IMR-90 (cell line): ENCODE measurements around the gene FBN1. TPM values are rescaled to one million over a fixed set of nuclear protein-coding genes. Genes with fewer than 3 reads are reported as not detected.

Source experiments
- ATAC-seq: fragments of 200-7000 bp; cut with Tn5 transposase; 2 replicates; pipeline ENCODE4 v1.9.1; 2020; ENCODE audit warnings: low read depth, mild to moderate bottlenecking, moderate library complexity
- BruUV-seq: library from RNA; stranded (reverse); fragments of 400-500 nt; replicated peaks from 2 replicates; lab custom pipeline; 2021; lab: Mats Ljungman, UMichigan
- CTCF ChIA-PET: fragments of 300-600 bp; formaldehyde crosslinking; extraction: SDS; loops from one replicate; lab custom pipeline; 2021; ENCODE audit warnings: antibody characterized with exemption; lab: Yijun Ruan, JAX
- POLR2A ChIA-PET: fragments of 300-600 bp; sonication (Branson Sonifier 250); formaldehyde crosslinking; loops from one replicate; lab custom pipeline; 2022; ENCODE audit warnings: antibody characterized with exemption; ENCODE audit not compliant: unreplicated experiment; lab: Charles Lee
- DNase-seq: peaks from one replicate; pipeline ENCODE4 v3.0.0; 2013
- H2AFZ ChIP-seq: replicated peaks from 2 replicates; pipeline ENCODE3; 2013; ENCODE audit warnings: low read length, mild to moderate bottlenecking; ENCODE audit not compliant: poor library complexity
- H2AK5ac ChIP-seq: 2 replicates; pipeline ENCODE4 v1.6.1; 2013; ENCODE audit warnings: low read depth, low read length, inconsistent platforms
- H2AK9ac ChIP-seq: replicated peaks from 2 replicates; pipeline ENCODE3; 2013; ENCODE audit warnings: mild to moderate bottlenecking, low read depth, low read length, moderate library complexity; ENCODE audit not compliant: poor library complexity
- H2BK120ac ChIP-seq: 2 replicates; pipeline ENCODE4 v1.6.1; 2013; ENCODE audit warnings: low read depth, low read length, inconsistent platforms
- H2BK15ac ChIP-seq: 3 replicates; pipeline ENCODE4 v1.6.1; 2013; ENCODE audit warnings: low read depth, low read length, inconsistent platforms
- H2BK20ac ChIP-seq: 2 replicates; pipeline ENCODE4 v1.6.1; 2013; ENCODE audit warnings: low read depth, mild to moderate bottlenecking, inconsistent platforms, low read length, moderate library complexity
- H2BK5ac ChIP-seq: 2 replicates; pipeline ENCODE4 v1.6.1; 2013; ENCODE audit warnings: mild to moderate bottlenecking, low read depth, low read length, inconsistent platforms; ENCODE audit not compliant: poor library complexity, severe bottlenecking
- H3K14ac ChIP-seq: replicated peaks from 2 replicates; pipeline ENCODE4 v1.6.1; 2013; ENCODE audit warnings: low read depth, low read length, inconsistent platforms
- H3K18ac ChIP-seq: 2 replicates; pipeline ENCODE4 v1.6.1; 2013; ENCODE audit warnings: low read depth, low read length, control low read depth
- H3K23ac ChIP-seq: 2 replicates; pipeline ENCODE4 v1.6.1; 2013; ENCODE audit warnings: low read depth, low read length, inconsistent platforms
- H3K27ac ChIP-seq: 2 replicates; pipeline ENCODE4 v1.5.1; 2013; ENCODE audit warnings: mild to moderate bottlenecking, control low read depth, low read length; ENCODE audit not compliant: insufficient read depth
- H3K27me3 ChIP-seq: 2 replicates; pipeline ENCODE4 v1.6.1; 2013; ENCODE audit warnings: low read length; ENCODE audit not compliant: control insufficient read depth, insufficient read depth
- H3K36me3 ChIP-seq: 2 replicates; pipeline ENCODE4 v1.6.1; 2013; ENCODE audit warnings: low read length, mixed read lengths; ENCODE audit not compliant: control insufficient read depth, insufficient read depth
- H3K4ac ChIP-seq: 2 replicates; pipeline ENCODE4 v1.6.1; 2013; ENCODE audit warnings: low read depth, low read length, inconsistent platforms
- H3K4me1 ChIP-seq: 2 replicates; pipeline ENCODE4 v1.6.1; 2013; ENCODE audit warnings: low read length, mixed read lengths; ENCODE audit not compliant: control insufficient read depth, insufficient read depth
- H3K4me2 ChIP-seq: 2 replicates; pipeline ENCODE4 v1.6.1; 2013; ENCODE audit warnings: low read depth, mild to moderate bottlenecking, control low read depth, low read length, moderate library complexity
- H3K4me3 ChIP-seq: 2 replicates; pipeline ENCODE4 v1.5.1; 2013; ENCODE audit warnings: low read depth, mild to moderate bottlenecking, control low read depth, low read length, moderate library complexity; ENCODE audit not compliant: insufficient read depth
- H3K56ac ChIP-seq: 2 replicates; pipeline ENCODE4 v1.6.1; 2013; ENCODE audit warnings: low read length, inconsistent platforms; ENCODE audit not compliant: insufficient read depth; ENCODE audit errors: extremely low read depth
- H3K79me1 ChIP-seq, 2 experiments: 2 replicates each; pipeline ENCODE4 v1.6.1; 2013; ENCODE audit warnings: low read length in 2 of 2, inconsistent platforms in 1 of 2, low read depth in 1 of 2
- H3K9ac ChIP-seq: 2 replicates; pipeline ENCODE4 v1.6.1; 2013; ENCODE audit warnings: low read depth, low read length, control low read depth
- H3K9me1 ChIP-seq: 2 replicates; pipeline ENCODE4 v1.6.1; 2013; ENCODE audit warnings: low read length, inconsistent platforms; ENCODE audit not compliant: insufficient read depth
- H3K9me3 ChIP-seq: 2 replicates; pipeline ENCODE4 v1.6.1; 2013; ENCODE audit warnings: low read length; ENCODE audit not compliant: control insufficient read depth, insufficient read depth
- H4K20me1 ChIP-seq: 2 replicates; pipeline ENCODE4 v1.6.1; 2013; ENCODE audit warnings: low read length, inconsistent platforms; ENCODE audit not compliant: insufficient read depth
- H4K5ac ChIP-seq: 2 replicates; pipeline ENCODE4 v1.6.1; 2013; ENCODE audit warnings: mild to moderate bottlenecking, low read depth, low read length, control low read depth
- H4K8ac ChIP-seq, 2 experiments: 2 replicates each; pipeline ENCODE4 v1.6.1; 2013; ENCODE audit warnings: low read depth in 2 of 2, low read length in 2 of 2, control low read depth in 1 of 2, inconsistent platforms in 1 of 2
- H4K91ac ChIP-seq: 2 replicates; pipeline ENCODE4 v1.6.1; 2013; ENCODE audit warnings: low read depth, low read length, inconsistent platforms; ENCODE audit not compliant: insufficient read depth
- BHLHE40 ChIP-seq: fragments of 150-350 bp; IDR thresholded peaks from 2 replicates; pipeline ENCODE4 v1.6.1; 2016; ENCODE audit warnings: mild to moderate bottlenecking, low read depth, low read length
- CEBPB ChIP-seq: IDR thresholded peaks from 2 replicates; pipeline ENCODE4 v1.6.1; 2012; ENCODE audit warnings: low read depth, low read length, improper control_type of control experiment
- SMC3 ChIP-seq: fragments of 150-350 bp; IDR thresholded peaks from 2 replicates; pipeline ENCODE4 v1.6.1; 2016; ENCODE audit warnings: low read depth, mild to moderate bottlenecking, antibody characterized with exemption, low read length, moderate library complexity
- WGBS, 2 experiments: methylation state at CpG; one replicate each; pipeline versions ENCODE4 v1.1.5 to v1.1.7; 2013; ENCODE audit warnings: missing lambda C conversion rate in 2 of 2; ENCODE audit not compliant: insufficient read length in 1 of 2; ENCODE audit errors: extremely low coverage in 2 of 2; 5-methylcytosine and 5-hydroxymethylcytosine counted together
- dilution Hi-C: fragments of 300-500 bp; cut with HindIII; formaldehyde crosslinking; loops from one replicate; pipeline ENCODE4 v1.14.3; 2018; ENCODE audit warnings: low sequenced_read_pairs; ENCODE audit not compliant: unreplicated experiment
- in situ Hi-C: fragments of 300-500 bp; cut with MboI; formaldehyde crosslinking; loops from 3 replicates; pipeline ENCODE4 v1.14.3; 2019; ENCODE audit warnings: low sequenced_read_pairs, inconsistent platforms, mixed read lengths
- intact Hi-C: fragments of 100-400 bp; cut with micrococcal nuclease; formaldehyde crosslinking; loops from 2 replicates; pipeline ENCODE4 v1.10.0; 2022
- polyA plus RNA-seq, 3 experiments: library from polyadenylated mRNA; depleted of rRNA; stranded (reverse); fragments of >200 nt; gene quantifications; 2 replicates each; pipeline ENCODE4 v1.2.3, GENCODE V29; 2012; ENCODE audit warnings: low replicate concordance in 1 of 3
- total RNA-seq: library from RNA; depleted of rRNA; stranded (reverse); fragments of >200 nt; gene quantifications from 2 replicates; pipeline ENCODE4 v1.2.3, GENCODE V29; 2012
- TF ChIP-seq, protein P1 (sequence below): conservative IDR thresholded peaks from 2 replicates; pipeline ENCODE4 v1.5.1; 2012; ENCODE audit warnings: mild to moderate bottlenecking, low read depth, low read length, improper control_type of control experiment

FBN1 gene
- total and polyA plus RNA-seq, 2 of the 4 experiments (the other 2 are of a cell fraction) = 134 to 283 TPM

DNA sequence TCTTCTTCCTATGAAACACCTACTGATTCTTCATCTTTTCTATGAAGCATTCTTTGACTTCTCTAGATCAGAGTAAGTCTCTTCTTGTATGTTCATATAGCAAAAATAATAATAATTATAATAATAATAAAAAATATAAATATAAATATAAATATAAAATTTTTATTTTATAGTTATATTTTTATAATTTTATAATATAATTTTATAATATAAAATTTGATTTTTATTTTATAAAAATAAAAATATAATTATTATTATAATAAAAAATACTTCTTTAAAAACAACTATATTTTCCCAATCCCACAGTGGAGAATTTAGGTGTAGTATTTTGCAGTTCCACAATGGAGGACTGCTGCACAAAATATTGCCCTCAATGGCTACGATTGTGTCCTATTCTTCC is 279.9 kb downstream of the FBN1 start:
- H3K27me3 ChIP-seq = no peaks in the 10 kb centered on the region
- dilution Hi-C loops = no loop called here
- no peak overlapping the region for H4K91ac ChIP-seq
- H3K4me1 ChIP-seq = no peaks in the 10 kb centered on the region
- no peaks in the 10 kb centered on the region for H3K36me3 ChIP-seq
- no peak overlapping the region for H4K8ac ChIP-seq
- no peak overlapping the region for H3K4ac ChIP-seq
- no peak overlapping the region for H3K27ac ChIP-seq
- H3K56ac ChIP-seq = no peak overlapping the region
- BruUV-seq = no TSS peak
- no peak overlapping the region for H2BK120ac ChIP-seq
- H3K79me1 ChIP-seq = no peaks in the 10 kb centered on the region
- H2AK9ac ChIP-seq = no peak overlapping the region
- in situ Hi-C loops = loop anchor here (10.0 to 25.0 kb wide), 2 partner anchors 597 to 1779 kb away; partner anchors contain the start of gene SHC4
- no peak overlapping the region for H4K5ac ChIP-seq
- DNase-seq (no peak), ATAC-seq (no peak)
- no peaks in the 10 kb centered on the region for H3K9me1 ChIP-seq
- no peak overlapping the region for H3K23ac ChIP-seq
- no peak overlapping the region for H3K4me3 ChIP-seq
- no peak overlapping the region for H3K9ac ChIP-seq
- H2BK20ac ChIP-seq = no peak overlapping the region
- no peak overlapping the region for H2AK5ac ChIP-seq
- no peak overlapping the region for H3K4me2 ChIP-seq
- intact Hi-C loops = no loop called here
- WGBS, 2 experiments = no CpG with 5 or more reads among the region's 1 CpG
- H2AFZ ChIP-seq = no peak overlapping the region
- CTCF ChIA-PET = no interaction called here
- H3K18ac ChIP-seq = no peak overlapping the region
- H4K20me1 ChIP-seq = no peaks in the 10 kb centered on the region
- TF ChIP-seq CEBPB (no peak), SMC3 (no peak), BHLHE40 (no peak)
- TF ChIP-seq, protein P1, sequence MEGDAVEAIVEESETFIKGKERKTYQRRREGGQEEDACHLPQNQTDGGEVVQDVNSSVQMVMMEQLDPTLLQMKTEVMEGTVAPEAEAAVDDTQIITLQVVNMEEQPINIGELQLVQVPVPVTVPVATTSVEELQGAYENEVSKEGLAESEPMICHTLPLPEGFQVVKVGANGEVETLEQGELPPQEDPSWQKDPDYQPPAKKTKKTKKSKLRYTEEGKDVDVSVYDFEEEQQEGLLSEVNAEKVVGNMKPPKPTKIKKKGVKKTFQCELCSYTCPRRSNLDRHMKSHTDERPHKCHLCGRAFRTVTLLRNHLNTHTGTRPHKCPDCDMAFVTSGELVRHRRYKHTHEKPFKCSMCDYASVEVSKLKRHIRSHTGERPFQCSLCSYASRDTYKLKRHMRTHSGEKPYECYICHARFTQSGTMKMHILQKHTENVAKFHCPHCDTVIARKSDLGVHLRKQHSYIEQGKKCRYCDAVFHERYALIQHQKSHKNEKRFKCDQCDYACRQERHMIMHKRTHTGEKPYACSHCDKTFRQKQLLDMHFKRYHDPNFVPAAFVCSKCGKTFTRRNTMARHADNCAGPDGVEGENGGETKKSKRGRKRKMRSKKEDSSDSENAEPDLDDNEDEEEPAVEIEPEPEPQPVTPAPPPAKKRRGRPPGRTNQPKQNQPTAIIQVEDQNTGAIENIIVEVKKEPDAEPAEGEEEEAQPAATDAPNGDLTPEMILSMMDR = no peak
- POLR2A ChIA-PET = no interaction called here
- H3K9me3 ChIP-seq = peaks cover 2% of the 10 kb centered on the region; the same call in 1 of the 2 replicates
- no peak overlapping the region for H2BK15ac ChIP-seq
- no peak overlapping the region for H3K14ac ChIP-seq
- H2BK5ac ChIP-seq = no peak overlapping the region
